ENCODE measurements around the gene GARIN5A.

Gene GARIN5A

DNA sequence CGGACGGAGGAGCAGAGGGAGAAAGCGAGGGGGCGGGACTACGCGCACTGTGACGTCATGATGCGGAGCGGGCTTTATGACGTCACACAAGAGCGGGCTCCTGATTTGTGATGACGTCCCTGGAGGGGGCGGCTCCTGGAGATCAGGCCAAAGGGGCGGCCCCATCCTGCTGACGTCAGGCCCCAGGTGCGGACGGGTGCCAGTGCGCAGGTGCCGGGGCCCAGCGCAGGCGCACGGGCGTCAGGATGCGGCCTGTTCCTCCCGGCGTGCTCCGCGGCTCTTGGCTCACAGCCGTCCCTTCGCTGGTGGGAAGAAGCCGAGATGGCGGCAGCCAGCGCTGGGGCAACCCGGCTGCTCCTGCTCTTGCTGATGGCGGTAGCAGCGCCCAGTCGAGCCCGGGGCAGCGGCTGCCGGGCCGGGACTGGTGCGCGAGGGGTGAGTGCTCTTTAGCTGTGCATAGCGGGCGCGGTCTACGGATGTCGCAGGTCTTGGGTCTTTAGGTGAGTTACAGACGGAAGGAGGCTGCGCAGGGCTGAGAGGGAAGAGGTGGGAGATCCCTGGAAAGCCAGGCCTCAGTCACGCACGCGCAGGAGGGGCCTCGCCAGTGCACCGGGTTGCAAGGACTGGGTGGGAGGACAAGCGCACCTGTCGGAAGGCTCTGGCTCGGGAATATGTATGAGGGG is at the start of gene GARIN5A, which contains the start of gene EMC10:
TSS of gene GARIN5A (minus strand) at position 625 of the 683 bp plus-strand sequence. CDS start at position 165, 460 bp downstream.
TSS of gene EMC10 (plus strand) at position 284 of the 683 bp plus-strand sequence. CDS start at position 322, 38 bp downstream.
- FAIRE-seq = no peak

DNA sequence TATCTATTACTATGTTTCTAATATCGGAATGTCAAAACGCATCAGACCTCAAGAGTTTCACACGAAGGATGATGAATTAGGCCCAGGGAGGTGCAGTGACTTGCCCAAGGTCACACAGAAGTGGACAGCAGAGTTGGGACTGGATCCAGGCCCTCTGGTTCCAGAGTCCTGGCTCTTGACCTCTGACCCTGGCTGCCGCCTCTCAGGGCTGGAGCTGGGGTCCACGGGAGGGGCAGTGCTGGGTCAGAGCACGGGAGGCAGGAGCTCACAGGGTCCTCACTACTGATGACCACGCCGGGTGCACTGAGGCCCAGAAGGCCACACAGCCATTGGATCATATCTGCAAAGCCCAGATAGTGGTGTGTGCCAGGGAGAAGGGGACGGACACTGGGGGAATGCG is 46.2 kb upstream of the GARIN5A start:
- no peak for FAIRE-seq

DNA sequence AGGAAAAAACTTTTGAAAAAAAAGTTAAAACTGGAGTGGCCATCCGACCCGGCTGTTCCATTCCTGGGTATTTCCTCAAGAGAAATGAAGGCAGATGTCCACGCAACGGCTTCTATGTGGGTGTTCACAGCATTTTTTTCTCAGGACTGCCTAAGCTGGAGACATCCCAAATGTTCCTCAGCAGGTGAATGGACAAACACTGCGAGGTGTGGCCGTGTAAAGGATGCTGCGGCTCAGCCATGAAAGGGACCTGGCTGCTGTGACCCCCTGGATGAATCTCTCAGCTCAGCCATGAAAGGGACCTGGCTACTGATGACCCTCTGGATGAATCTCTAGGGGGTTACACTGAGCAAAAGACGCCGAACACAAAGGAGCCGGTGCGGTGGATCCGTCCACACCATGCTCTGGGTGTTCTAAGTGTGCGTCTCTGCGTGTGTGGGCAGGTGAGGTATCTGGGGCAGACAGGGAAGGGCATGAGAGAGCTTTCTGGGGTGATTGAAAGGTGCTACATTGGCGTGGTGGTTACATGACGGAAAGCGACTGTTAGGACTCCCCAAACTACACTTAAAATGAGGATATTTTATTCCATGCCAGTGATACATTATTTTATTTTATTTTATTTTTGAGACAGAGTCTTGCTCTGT is 44.3 kb upstream of the GARIN5A start:
- FAIRE-seq = no peak

DNA sequence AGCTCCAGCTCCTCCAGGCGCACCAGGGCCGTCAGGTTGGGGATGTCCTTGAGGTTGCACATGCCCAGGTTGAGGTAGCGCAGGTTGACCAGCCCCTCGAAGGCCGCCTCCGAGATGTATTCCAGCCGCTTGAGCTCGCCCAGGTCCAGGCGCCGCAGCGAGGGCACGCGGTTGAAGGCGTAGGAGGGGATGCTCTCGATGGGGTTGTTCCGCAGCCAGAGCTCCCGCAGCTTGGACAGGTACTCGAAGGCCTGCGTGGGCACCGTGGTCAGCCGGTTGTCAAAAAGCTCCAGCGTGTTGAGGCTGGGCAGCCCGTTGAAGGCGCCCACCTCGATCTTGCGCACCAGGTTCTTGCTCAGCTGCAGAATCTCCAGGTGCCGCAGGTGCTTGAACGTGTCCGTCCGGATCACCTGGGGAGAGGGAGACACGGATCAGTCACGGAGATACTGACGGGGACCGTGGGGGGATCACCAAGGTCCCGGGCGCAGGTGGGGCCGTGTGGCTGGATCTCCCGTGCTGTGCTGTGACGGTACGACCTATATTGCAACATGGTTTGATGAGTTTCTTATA is 42.4 kb upstream of the GARIN5A start:
- no peak for FAIRE-seq

DNA sequence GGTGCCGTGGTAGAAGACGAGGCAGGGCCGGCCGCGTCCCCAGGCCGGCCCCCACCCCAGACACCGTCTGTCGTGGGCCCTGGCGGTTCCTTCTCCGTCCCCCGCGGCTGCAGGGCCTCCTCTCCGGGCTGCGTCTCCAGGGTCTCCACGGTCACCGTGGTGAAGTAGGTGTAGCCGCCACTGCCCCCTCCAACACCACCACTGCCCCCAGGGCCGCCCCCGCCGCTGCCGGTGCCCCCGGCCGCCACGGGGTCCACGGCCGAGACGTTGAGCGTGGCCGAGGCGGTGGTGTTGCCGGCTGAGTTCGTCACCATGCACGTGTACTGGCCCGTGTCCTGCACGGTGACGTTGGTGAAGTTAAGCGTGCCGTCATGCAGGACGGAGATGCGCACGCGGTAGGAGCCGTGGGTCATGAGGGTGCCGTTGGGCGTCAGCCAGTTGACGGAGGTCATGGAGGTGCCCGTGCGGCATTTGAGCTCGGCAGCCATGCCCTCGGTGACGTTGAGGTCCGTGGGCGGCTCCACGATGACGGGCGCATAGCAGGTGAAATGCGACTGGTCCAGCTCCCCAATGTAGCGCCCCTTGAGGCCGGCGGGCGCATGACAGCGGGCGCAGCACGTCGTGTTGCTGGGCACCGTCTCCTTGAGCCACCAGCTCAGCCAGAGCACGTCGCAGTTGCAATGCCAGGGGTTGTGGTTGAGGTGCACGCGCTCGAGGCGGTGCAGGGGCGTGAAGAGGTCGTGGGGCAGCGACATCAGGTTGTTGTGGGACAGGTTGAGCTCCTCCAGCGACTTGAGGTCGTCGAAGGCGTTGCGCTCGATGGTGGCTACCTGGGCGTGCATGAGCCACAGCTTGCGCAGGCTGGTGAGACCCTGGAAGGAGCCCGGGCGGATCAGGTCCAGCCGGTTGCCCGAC is 41.7 kb upstream of the GARIN5A start:
- FAIRE-seq = no peak

DNA sequence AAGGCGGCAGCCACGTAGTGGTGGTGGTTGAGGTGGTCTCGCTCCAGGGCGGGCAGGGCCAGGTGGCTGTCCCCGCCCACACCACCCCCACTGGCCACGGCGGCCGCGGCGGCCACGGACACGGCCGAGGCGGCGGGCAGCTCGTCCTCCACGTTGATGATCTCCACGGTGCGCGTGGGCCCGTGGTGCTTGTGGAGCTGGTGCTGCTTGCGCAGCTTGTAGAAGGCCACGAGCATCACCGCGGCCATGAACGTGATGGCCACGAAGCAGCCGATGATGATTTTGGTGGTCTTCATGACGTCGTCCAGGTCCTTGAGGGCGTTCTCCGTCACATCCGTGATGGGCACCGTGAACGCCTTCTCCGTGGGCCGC is 41.0 kb upstream of the GARIN5A start:
- no peak for FAIRE-seq

DNA sequence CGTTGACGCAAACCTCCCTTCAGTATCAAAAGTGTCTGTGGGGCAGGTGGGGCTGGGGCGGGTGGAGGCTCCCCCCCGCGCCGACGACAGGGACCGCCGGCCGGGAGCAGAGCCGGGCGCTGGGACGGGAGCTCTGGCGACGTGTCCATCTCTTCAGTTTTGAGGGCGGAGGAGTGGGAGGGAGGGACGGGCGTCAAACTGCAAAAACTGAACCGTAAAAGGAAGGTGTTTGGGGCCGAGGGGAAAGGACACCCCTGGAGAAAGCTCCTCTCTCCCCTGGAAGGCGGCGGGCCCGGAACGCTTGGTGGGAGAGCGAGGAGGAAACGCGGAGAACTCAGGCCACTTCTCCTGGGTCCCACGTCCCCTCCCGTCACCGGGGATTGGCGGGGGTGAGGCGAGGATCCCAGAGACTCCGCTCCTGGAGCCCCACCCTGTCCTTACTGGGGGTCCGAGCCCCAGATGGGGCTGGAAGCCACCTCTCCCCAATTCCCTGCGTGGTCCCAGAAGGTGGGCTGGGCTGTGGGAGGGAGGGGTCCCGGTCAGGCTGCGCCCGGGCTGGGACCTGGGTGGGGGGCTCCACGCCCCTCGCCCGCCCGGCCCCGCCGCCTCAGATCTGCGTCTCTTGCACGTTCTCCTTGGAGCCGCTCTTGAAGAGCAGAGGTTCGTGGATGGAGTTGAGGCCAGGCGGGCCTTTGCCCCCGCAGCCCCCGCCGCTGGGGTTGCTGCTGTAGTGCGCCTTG is 40.5 kb upstream of the GARIN5A start:
- FAIRE-seq = no peak

DNA sequence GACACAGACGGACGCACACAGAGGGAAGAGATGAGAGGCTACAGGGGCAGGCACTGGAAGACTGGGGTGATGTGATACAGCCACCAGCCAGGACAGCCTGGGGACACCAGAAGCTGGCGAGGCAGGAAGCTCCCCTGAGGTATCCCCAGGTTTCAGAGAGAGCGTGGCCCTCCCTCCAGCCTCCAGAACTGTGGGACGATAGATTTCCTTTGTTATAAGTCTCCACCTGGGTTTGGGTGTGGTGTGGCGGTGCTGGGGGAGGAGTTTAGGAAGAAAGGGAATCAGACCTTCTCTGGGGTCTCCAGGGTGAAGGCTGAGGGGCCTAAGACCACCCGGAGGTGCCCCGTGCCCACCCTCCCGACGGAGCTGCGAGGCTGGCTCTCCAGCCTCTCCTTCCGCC is 39.8 kb upstream of the GARIN5A start:
- FAIRE-seq = no peak

DNA sequence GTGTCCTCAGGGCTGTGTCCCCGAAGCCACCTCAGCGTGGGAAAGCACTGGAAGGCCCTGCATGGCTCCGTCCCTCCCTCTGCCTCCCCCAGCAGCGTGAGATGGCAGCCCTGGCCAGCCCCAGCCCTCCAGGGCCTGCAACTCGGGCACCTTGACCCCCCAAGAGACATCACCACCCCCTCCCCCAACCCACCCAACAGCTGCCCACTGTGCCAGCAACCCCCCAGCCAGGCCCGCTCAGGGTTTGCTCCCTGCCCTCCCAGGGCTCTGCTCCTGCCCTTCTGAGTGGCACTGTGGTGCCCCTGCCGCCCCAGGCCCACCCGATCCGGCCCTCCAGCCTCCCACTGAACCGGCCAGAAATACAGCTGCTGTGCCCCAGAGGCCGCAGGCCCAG is 38.5 kb upstream of the GARIN5A start:
- FAIRE-seq = no peak

DNA sequence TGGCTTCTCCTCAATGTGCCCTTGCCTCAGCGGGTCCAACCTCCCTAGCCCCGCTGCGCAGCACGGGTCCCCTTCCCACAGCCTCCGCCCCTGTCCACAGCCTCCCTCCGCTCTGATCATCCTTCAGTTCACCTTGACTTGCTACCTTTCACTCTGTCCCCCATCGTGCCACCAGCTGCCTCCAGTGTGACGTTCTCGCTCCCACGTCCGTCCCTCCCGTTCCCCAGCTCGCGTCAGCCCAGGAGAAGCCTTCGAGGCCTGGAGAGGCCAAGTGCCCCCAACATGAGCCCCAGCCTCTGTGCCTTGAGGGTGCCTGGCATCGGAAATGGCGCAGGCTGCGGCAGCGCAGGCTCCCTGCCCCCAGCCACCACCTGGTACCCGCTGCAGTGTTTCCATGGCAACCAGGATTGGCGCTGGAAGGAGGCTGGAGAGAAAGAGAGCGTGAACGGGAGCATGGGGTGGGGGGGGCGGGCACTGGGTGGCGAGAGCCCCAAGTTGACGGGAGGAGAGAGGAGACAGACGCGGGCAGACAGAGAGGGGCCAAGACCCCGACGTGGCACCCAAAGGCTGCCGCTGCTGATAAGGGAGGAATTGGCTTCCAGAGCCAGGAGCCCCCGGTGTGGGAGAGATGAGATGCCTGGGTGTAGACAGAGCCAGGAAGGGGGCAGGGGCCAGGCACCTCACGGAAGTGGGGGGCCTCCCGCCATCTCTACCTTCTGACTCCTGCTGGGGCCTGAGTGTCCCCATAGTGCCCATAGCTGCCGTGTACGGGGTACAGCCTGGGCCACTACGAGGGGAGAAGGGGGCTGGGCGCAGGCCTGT is 37.9 kb upstream of the GARIN5A start:
- no peak for FAIRE-seq

DNA sequence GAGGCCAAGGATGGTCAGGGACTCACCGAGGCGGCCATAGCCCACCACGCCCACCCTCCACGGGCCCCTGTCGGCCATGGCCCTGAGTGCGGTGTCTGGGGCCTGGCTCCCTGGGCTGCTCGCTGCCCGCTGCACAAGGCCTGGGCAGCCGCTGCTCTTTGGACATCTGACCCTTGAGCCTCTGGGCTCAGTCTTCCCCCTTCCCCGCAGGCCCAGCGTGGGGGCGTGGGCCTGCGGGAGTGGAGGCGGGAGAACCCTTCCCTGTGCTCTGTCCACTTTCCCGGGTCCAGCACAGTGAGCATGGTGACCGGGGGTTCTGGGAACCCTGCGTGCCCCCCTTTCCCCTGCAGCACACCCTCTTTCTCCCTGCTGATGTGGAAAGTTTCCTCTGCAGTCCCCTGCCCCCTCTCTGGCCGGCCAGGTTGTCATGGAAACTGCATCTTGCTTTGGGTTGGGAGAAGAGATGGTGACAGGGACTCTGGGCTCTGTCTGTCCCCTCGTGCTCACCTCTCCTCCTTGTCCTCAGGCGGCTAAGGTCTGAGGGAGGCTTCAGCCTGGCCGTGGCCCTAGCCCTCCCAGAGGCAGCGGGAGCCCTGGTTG is 37.2 kb upstream of the GARIN5A start, which contains the start of gene ASPDH:
TSS of gene ASPDH (minus strand) at position 168 of the 600 bp plus-strand sequence. CDS start at position 78, 90 bp downstream.
- no peak for FAIRE-seq

DNA sequence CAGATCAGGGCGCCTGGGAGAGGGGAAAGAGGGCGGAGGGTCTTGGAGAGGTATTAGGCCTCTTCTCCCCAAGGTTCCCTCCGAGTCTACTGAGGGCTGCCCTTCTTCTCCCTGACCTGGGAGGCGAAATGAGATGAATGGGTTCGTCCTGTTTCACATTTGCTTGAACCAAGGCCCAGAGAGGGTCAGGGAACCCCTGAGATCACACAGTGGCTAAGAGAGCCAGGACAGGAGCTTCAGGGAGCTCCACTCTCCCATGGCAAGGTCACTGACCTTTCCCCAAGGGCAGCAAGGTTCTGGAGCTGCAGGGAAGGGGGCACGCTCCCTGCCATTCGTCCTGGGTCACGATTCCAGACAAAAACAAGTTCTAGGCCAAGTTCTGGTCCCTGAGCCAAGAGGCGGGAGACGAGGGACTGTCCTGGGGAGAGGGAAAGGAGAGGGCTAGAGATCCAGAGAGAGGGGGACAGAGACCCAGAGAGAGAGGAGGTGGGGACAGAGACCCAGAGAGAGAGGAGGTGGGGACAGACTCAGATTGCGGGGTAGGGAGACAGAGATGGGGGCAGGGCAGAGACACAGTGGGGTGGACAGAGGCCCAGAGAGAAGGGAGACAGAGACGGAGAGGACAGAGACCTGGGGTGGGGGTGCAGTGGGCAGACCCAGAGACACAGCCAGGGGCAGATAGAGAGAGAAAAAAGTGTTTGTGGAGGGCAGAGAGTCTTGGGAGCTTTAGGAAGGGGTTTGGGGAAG is 36.5 kb upstream of the GARIN5A start:
- FAIRE-seq = no peak

DNA sequence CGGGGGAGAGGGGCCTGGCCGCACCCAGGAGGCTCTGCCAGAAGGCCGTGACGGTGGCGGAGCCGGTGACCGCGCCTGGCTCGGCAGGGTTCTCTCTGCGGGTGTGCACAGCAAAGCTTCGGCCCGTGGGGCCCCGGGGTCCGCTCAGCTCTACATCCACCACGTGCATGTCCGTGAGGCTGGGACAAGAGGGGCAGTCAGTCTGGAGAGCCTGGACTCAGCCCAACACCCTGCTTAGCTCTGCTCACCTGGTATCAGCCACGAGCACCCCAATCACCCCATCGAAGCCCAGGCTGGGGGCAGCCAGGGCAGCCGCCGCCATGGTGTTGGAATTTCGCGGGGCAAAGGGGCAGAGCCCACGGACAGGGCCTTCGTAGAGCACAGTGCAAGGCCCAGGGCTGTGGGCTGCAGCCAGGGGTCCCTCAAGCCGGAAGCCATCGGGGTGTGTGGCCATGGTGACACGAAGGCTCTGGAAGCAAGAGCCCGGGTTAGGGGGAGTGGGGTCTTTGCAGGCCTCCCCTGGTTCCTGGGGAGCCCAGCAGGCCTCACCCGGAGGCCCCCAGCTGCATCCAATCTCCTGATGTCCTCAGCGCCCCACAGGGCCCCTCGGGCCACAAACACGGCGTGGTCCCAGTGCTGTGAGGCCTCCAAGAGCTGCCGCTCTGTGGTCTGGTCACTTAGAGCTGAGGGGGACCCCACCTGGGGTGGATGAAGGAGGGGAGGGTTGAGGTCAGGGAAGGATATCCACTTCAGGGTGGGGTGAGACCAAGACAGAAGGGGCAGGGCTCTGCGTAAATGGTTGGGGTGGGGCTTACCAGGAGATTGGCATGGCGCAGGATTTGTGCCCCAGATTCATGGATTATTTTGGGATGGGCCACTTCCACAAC is 35.7 kb upstream of the GARIN5A start:
- no peak for FAIRE-seq

DNA sequence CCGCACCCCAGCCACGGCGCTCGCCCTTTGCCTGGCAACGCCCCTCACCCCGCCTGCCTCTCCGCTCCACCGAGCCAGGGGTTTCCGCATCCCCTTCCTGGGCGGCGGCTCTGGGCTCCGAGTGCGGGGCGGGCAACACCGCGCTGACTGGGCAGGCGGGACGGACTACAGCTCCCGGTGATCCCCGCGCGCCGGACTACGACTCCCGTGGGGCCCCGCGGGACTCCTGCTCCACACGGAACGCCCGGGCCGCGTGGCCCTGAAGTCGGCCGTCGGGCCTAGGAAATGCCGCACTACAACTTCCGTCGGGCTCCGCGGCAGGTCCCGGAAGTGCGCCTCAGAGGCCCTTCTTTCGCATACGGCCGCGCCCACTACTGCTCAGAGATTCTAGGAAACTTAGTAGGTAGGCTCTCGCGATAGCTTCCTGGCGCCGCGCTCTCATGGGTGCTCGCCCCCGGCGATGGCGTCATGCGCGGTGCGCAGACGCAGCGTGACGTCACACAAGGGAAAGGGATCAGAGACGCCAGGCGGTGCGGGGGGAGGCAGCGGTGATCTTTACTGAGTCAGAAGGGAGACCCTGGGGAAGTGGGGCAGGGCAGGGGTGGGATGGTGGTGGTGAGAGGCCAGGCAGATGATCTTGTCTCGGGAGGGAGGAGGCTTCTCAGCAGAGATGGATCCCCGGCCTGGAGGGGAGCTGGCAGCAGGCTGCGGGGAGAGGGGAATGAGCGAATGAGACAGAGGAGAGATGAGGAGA is 34.6 kb upstream of the GARIN5A start, which contains the start of gene JOSD2:
TSS of gene JOSD2 (minus strand) at position 123 of the 754 bp plus-strand sequence. CDS start 760 bp downstream, outside the sequence.
- peak; percentile 94 for FAIRE-seq

DNA sequence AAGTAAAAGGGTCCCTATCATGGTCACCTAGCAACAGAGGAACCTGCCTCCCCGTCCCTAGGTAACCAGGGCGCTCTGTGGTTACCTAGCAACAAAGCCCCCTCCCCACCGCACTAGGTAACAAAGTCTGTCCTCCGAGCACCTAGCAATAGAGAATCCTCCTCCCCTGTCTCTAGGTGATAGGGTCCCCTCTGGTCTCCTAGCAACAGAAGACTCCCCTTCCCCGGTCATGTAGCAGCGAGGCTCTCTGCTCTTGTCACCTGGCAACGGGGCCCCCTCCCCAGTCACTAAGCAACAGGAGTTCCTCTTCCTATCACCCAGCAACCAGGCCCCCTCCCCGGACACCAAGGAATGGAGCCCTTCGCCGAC is 34.0 kb upstream of the GARIN5A start:
- peak; percentile 82 for FAIRE-seq

DNA sequence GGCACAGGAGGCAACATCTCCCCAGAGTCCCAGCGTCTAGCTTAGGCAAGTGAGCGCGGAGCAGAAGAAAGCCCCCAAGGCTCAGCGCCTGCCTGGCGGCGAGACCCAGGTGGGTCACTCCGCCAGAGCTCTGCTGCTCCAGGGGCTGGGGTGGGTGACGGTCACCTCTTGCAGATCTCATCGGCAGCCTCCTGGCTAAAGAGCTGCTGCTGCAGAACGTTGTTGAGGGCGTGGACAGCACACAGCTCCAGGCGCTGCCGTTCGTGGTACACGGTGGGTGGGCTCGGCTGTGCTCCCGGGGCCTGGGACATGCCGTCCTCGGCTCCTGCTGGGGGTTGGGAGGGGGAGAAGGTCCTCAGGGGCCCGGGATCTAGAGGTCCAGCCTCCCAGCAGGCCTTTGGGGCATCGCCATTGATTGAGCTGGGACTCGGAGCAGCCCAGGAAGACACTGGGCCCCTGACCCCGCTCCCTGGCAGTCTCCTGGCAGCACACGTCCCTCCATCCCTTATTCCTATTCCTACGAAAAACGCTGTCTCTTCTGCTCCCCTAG is 33.5 kb upstream of the GARIN5A start:
- no peak for FAIRE-seq

DNA sequence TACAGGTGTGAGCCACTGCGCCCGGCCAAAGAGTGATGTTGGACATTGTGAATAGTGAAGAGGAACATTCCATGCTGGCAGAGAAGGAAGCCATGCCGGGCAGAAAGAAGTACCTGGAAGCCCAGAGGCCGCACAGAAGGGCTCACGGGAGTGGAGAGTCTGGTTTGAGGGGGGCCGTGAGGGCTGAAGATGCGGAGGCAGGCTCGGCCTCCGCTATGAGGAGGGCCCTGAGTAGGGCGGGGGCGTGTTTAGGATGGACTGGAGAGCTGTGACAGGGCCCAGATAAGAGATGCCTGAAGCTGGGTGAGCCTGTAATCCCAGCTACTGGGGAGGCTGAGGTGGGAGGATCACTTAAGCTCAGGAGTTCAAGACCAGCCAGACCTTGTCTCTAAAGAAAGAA is 32.7 kb upstream of the GARIN5A start:
- FAIRE-seq = no peak

DNA sequence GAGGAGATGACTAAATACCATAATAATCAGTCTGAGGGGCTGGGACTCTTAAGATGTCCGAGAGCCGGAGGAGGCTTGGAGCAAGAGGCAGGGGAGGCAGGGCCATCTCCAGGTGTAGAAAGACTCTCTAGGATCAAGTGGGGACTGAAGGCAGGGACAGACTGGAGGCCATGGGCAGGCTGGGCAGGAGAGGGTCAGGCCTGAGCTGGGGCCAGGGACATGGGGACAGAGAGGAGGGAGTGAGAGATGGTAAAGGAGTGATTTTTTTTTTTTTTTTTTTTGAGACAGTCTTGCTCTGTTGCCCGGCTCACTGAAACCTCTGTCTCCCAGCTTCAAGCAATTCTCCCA is 32.2 kb upstream of the GARIN5A start:
- FAIRE-seq = no peak
